K562 (cell line): ENCODE measurements around the gene PTPN9. TPM values are rescaled to one million over a fixed set of nuclear protein-coding genes. Genes with fewer than 3 reads are reported as not detected.

ENCODE experiments used
- ETV6 ChIP-seq, 3 experiments: fragments of 150-350 bp in 1 of 3; sonication (generic) in 1 of 3; formaldehyde crosslinking in 1 of 3; IDR thresholded peaks; 2 replicates each; pipeline versions ENCODE4 v1.6.1 to v1.8.0; 2014 to 2022; ENCODE audit warnings: borderline replicate concordance in 2 of 3, low read depth in 2 of 3, antibody characterized with exemption in 1 of 3, low read length in 1 of 3, mild to moderate bottlenecking in 1 of 3, missing genetic modification reagents in 1 of 3
- GABPB1 ChIP-seq: sonication (generic); formaldehyde crosslinking; IDR thresholded peaks from 2 replicates; pipeline ENCODE4 v1.8.0; 2022; ENCODE audit warnings: mild to moderate bottlenecking, missing genetic modification reagents
- HDAC3 ChIP-seq: fragments of 450-650 bp; IDR thresholded peaks from 2 replicates; pipeline ENCODE4 v1.6.1; 2018; ENCODE audit warnings: borderline replicate concordance, mild to moderate bottlenecking, moderate library complexity; ENCODE audit not compliant: partially characterized antibody
- NFYB ChIP-seq: IDR thresholded peaks from 2 replicates; pipeline ENCODE4 v1.6.1; 2011; ENCODE audit warnings: mild to moderate bottlenecking, moderate library complexity; ENCODE audit not compliant: insufficient read length; ENCODE audit errors: extremely low read depth
- STAT5A ChIP-seq: IDR thresholded peaks from 2 replicates; pipeline ENCODE4 v1.6.1; 2012; ENCODE audit warnings: low read length, inconsistent platforms, borderline replicate concordance
- ZBTB40 ChIP-seq, 2 experiments: fragments of 450-650 bp in 1 of 2; sonication (generic) in 1 of 2; formaldehyde crosslinking in 1 of 2; IDR thresholded peaks; 2 replicates each; pipeline versions ENCODE4 v1.7.1 to v1.9.0; 2016 to 2022; ENCODE audit warnings: inconsistent platforms in 1 of 2, mild to moderate bottlenecking in 1 of 2, missing genetic modification reagents in 1 of 2
- ZNF318 ChIP-seq, 2 experiments: fragments of 450-650 bp; IDR thresholded peaks; 2 replicates each; pipeline ENCODE4 v1.6.1; 2016; ENCODE audit warnings: mild to moderate bottlenecking in 2 of 2, borderline replicate concordance in 1 of 2, low read depth in 1 of 2, moderate library complexity in 1 of 2
- polyA plus RNA-seq, 8 experiments: library from polyadenylated mRNA; depleted of rRNA in 4 of 8; stranded (reverse) in 5 of 8; unstranded in 3 of 8; fragments of >200 nt; fragmentation: Nextera tagmentation in 2 of 8; fragmentation: Illumina TruSeq in 1 of 8; extraction: Ambion mirVana in 2 of 8; extraction: Trizol in 1 of 8; gene quantifications; 2 replicates each; pipeline versions ENCODE4 v1.2.1 to v1.2.3, GENCODE V29; 2011 to 2014; ENCODE audit warnings: inconsistent platforms in 1 of 8, missing spikeins in 1 of 8
- total RNA-seq, 7 experiments: library from RNA; depleted of rRNA in 6 of 7; stranded (reverse); fragments of >200 nt in 6 of 7; fragmentation: Illumina TruSeq in 2 of 7; extraction: Trizol in 2 of 7; gene quantifications; 2 replicates each; pipeline versions ENCODE4 v1.2.1 to v1.2.3, GENCODE V29; 2011 to 2021; ENCODE audit warnings: low replicate concordance in 1 of 7

The PTPN9 gene
- total and polyA plus RNA-seq, 9 of the 15 experiments (the other 6 are each of a cell fraction or from before 2014, with no cell fraction given), result 5.0 to 24.0 (median 14.2) TPM

GRCh38 chr15:75453703-75454470 is 125.2 kb downstream of the PTPN9 start (continued):
- TF ChIP-seq ZBTB40 (IDR thresholded peaks at IDR 0.05) (peak; percentile 82), ZBTB40 (CRISPR knock-in tag; IDR thresholded peaks at IDR 0.05) (no peak), GABPB1 (CRISPR knock-in tag) (peak; percentile 86), STAT5A (no peak), NFYB (peak; percentile 86), ZNF318 (IDR thresholded peaks at IDR 0.05; ENCODE audit: borderline replicate concordance in 1 of 2, low read depth in 1 of 2) (no peak), ETV6 (IDR thresholded peaks at IDR 0.05; ENCODE audit: borderline replicate concordance in 1 of 2, low read depth in 2 of 2, low read length in 1 of 2) (no peak), ETV6 (CRISPR knock-in tag; IDR thresholded peaks at IDR 0.05; ENCODE audit: borderline replicate concordance) (no peak), HDAC3 (no peak)
